ENCODE results near the gene LRRC2.

LRRC2 gene

GRCh38 chr3:46491089-46492070 lies 74.7 kb downstream of the LRRC2 start:
- Mint-ChIP-seq H3K4me3 (no peak overlapping the region), H3K27ac (no peak overlapping the region), H3K36me3 (no peaks in the 10 kb centered on the region), H3K27me3 (no peaks in the 10 kb centered on the region), H3K9me3 (ENCODE audit: low read depth) (no peaks in the 10 kb centered on the region), H3K4me1 (ENCODE audit: low read depth) (peaks cover 14% of the 10 kb centered on the region)

GRCh38 chr3:46490338-46491084 lies 75.6 kb downstream of the LRRC2 start:
- no peaks in the 10 kb centered on the region for H3K36me3 Mint-ChIP-seq
- no peaks in the 10 kb centered on the region for H3K27me3 Mint-ChIP-seq
- H3K27ac Mint-ChIP-seq, result no peak overlapping the region
- no peak overlapping the region for H3K4me3 Mint-ChIP-seq
- no peaks in the 10 kb centered on the region for H3K9me3 Mint-ChIP-seq (ENCODE audit: low read depth)
- peaks cover 13% of the 10 kb centered on the region for H3K4me1 Mint-ChIP-seq (ENCODE audit: low read depth)

GRCh38 chr3:46489875-46490274 lies 76.2 kb downstream of the LRRC2 start:
- no peaks in the 10 kb centered on the region for H3K27me3 Mint-ChIP-seq
- no peaks in the 10 kb centered on the region for H3K36me3 Mint-ChIP-seq
- H3K9me3 Mint-ChIP-seq (ENCODE audit: low read depth), result no peaks in the 10 kb centered on the region
- H3K4me3 Mint-ChIP-seq, result no peak overlapping the region
- no peak overlapping the region for H3K27ac Mint-ChIP-seq
- H3K4me1 Mint-ChIP-seq (ENCODE audit: low read depth), result peaks cover 13% of the 10 kb centered on the region

- Mint-ChIP-seq H3K27me3 (no peaks in the 10 kb centered on the region), H3K4me3 (no peak overlapping the region), H3K4me1 (ENCODE audit: low read depth) (peaks cover 13% of the 10 kb centered on the region), H3K27ac (no peak overlapping the region), H3K36me3 (no peaks in the 10 kb centered on the region), H3K9me3 (ENCODE audit: low read depth) (no peaks in the 10 kb centered on the region)
Measured at GRCh38 chr3:46489381-46489780, 76.7 kb downstream of the LRRC2 start.

- no peak overlapping the region for H3K27ac Mint-ChIP-seq
- peaks cover 13% of the 10 kb centered on the region for H3K4me1 Mint-ChIP-seq (ENCODE audit: low read depth)
- no peaks in the 10 kb centered on the region for H3K9me3 Mint-ChIP-seq (ENCODE audit: low read depth)
- no peaks in the 10 kb centered on the region for H3K27me3 Mint-ChIP-seq
- no peaks in the 10 kb centered on the region for H3K36me3 Mint-ChIP-seq
- peak overlapping the region; percentile 40 for H3K4me3 Mint-ChIP-seq
Measured at GRCh38 chr3:46488735-46489361, 77.3 kb downstream of the LRRC2 start.

- Mint-ChIP-seq H3K4me3 (no peak overlapping the region), H3K4me1 (ENCODE audit: low read depth) (peaks cover 13% of the 10 kb centered on the region), H3K9me3 (ENCODE audit: low read depth) (no peaks in the 10 kb centered on the region), H3K27me3 (peaks cover 1% of the 10 kb centered on the region), H3K27ac (no peak overlapping the region), H3K36me3 (no peaks in the 10 kb centered on the region)
Measured at GRCh38 chr3:46485779-46486175, 80.3 kb downstream of the LRRC2 start.

- Mint-ChIP-seq H3K27me3 (peaks cover 1% of the 10 kb centered on the region), H3K36me3 (no peaks in the 10 kb centered on the region), H3K27ac (no peak overlapping the region), H3K4me3 (no peak overlapping the region), H3K4me1 (ENCODE audit: low read depth) (peaks cover 13% of the 10 kb centered on the region), H3K9me3 (ENCODE audit: low read depth) (no peaks in the 10 kb centered on the region)
Measured at GRCh38 chr3:46484911-46485778, 81.0 kb downstream of the LRRC2 start.

- no peaks in the 10 kb centered on the region for H3K9me3 Mint-ChIP-seq (ENCODE audit: low read depth)
- H3K27me3 Mint-ChIP-seq, result peaks cover 1% of the 10 kb centered on the region
- H3K4me3 Mint-ChIP-seq, result no peak overlapping the region
- no peaks in the 10 kb centered on the region for H3K36me3 Mint-ChIP-seq
- no peak overlapping the region for H3K27ac Mint-ChIP-seq
- peaks cover 9% of the 10 kb centered on the region for H3K4me1 Mint-ChIP-seq (ENCODE audit: low read depth)
Measured at GRCh38 chr3:46484388-46484787, 81.7 kb downstream of the LRRC2 start.

- Mint-ChIP-seq H3K4me3 (no peak overlapping the region), H3K27me3 (peaks cover 3% of the 10 kb centered on the region), H3K4me1 (ENCODE audit: low read depth) (peaks cover 4% of the 10 kb centered on the region), H3K36me3 (no peaks in the 10 kb centered on the region), H3K9me3 (ENCODE audit: low read depth) (no peaks in the 10 kb centered on the region), H3K27ac (no peak overlapping the region)
Measured at GRCh38 chr3:46483825-46484224, 82.3 kb downstream of the LRRC2 start.

- Mint-ChIP-seq H3K4me3 (no peak overlapping the region), H3K36me3 (no peaks in the 10 kb centered on the region), H3K4me1 (ENCODE audit: low read depth) (no peaks in the 10 kb centered on the region), H3K27ac (no peak overlapping the region), H3K9me3 (ENCODE audit: low read depth) (no peaks in the 10 kb centered on the region), H3K27me3 (peaks cover 3% of the 10 kb centered on the region)
Measured at GRCh38 chr3:46482632-46483350, 83.3 kb downstream of the LRRC2 start.

- Mint-ChIP-seq H3K4me3 (no peak overlapping the region), H3K27me3 (peaks cover 3% of the 10 kb centered on the region), H3K27ac (no peak overlapping the region), H3K4me1 (ENCODE audit: low read depth) (no peaks in the 10 kb centered on the region), H3K9me3 (ENCODE audit: low read depth) (no peaks in the 10 kb centered on the region), H3K36me3 (no peaks in the 10 kb centered on the region)
Measured at GRCh38 chr3:46481636-46482035, 84.5 kb downstream of the LRRC2 start.

GRCh38 chr3:46480491-46481195 lies 85.5 kb downstream of the LRRC2 start:
- H3K4me1 Mint-ChIP-seq (ENCODE audit: low read depth), result no peaks in the 10 kb centered on the region
- no peak overlapping the region for H3K4me3 Mint-ChIP-seq
- peaks cover 3% of the 10 kb centered on the region for H3K27me3 Mint-ChIP-seq
- H3K36me3 Mint-ChIP-seq, result no peaks in the 10 kb centered on the region
- no peaks in the 10 kb centered on the region for H3K9me3 Mint-ChIP-seq (ENCODE audit: low read depth)
- H3K27ac Mint-ChIP-seq, result no peak overlapping the region

- peaks cover 2% of the 10 kb centered on the region for H3K9me3 Mint-ChIP-seq (ENCODE audit: low read depth)
- no peak overlapping the region for H3K27ac Mint-ChIP-seq
- no peaks in the 10 kb centered on the region for H3K4me1 Mint-ChIP-seq (ENCODE audit: low read depth)
- no peak overlapping the region for H3K4me3 Mint-ChIP-seq
- peaks cover 3% of the 10 kb centered on the region for H3K27me3 Mint-ChIP-seq
- H3K36me3 Mint-ChIP-seq, result peaks cover 5% of the 10 kb centered on the region
Measured at GRCh38 chr3:46479696-46480095, 86.4 kb downstream of the LRRC2 start.

All from activated naive CD8-positive, alpha-beta T cell (primary cell).